ENCODE results near the gene ADORA2A.

Gene ADORA2A

GRCh38 chr22:24420072-24420976, 7.1 kb upstream of the ADORA2A start:
- intact Hi-C loops (cut with DNase I; ENCODE audit: low total_unique reads): loop anchor here (5.0 to 10.0 kb wide), 2 partner anchors 77 to 96 kb away; partner anchors contain the start of gene UPB1
- Histone ChIP-seq H3K27me3 (peaks cover 0 to 2% of the 10 kb centered on the region in 2 donors), H3K9me3 (no peaks in the 10 kb centered on the region), H3K36me3 (peaks cover 10 to 30% (median 20%) of the 10 kb centered on the region in 3 donors), H3K4me1 (peaks cover 0 to 44% (median 24%) of the 10 kb centered on the region in 4 donors), H3K4me3 (no peak overlapping the region), H3K27ac (no peak overlapping the region)
- DNase-seq: no peak
- TF ChIP-seq, protein P1, sequence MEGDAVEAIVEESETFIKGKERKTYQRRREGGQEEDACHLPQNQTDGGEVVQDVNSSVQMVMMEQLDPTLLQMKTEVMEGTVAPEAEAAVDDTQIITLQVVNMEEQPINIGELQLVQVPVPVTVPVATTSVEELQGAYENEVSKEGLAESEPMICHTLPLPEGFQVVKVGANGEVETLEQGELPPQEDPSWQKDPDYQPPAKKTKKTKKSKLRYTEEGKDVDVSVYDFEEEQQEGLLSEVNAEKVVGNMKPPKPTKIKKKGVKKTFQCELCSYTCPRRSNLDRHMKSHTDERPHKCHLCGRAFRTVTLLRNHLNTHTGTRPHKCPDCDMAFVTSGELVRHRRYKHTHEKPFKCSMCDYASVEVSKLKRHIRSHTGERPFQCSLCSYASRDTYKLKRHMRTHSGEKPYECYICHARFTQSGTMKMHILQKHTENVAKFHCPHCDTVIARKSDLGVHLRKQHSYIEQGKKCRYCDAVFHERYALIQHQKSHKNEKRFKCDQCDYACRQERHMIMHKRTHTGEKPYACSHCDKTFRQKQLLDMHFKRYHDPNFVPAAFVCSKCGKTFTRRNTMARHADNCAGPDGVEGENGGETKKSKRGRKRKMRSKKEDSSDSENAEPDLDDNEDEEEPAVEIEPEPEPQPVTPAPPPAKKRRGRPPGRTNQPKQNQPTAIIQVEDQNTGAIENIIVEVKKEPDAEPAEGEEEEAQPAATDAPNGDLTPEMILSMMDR (IDR thresholded peaks at IDR 0.05): no peak

- H3K27ac ChIP-seq: no peak overlapping the region
- H3K27me3 ChIP-seq: peaks cover 0 to 2% of the 10 kb centered on the region in 2 donors
- intact Hi-C loops (cut with DNase I; ENCODE audit: low total_unique reads): loop anchor here (5.0 to 10.0 kb wide), 2 partner anchors 76 to 96 kb away; partner anchors contain the start of gene UPB1
- TF ChIP-seq, protein P1 (IDR thresholded peaks at IDR 0.05): no peak
- no peaks in the 10 kb centered on the region for H3K9me3 ChIP-seq
- no peak overlapping the region for H3K4me3 ChIP-seq
- peaks cover 5 to 24% (median 13%) of the 10 kb centered on the region in 3 donors for H3K36me3 ChIP-seq
- H3K4me1 ChIP-seq: peaks cover 0 to 44% (median 24%) of the 10 kb centered on the region in 4 donors
- no peak for DNase-seq
Measured at GRCh38 chr22:24420977-24421343, 6.4 kb upstream of the ADORA2A start.

DNA sequence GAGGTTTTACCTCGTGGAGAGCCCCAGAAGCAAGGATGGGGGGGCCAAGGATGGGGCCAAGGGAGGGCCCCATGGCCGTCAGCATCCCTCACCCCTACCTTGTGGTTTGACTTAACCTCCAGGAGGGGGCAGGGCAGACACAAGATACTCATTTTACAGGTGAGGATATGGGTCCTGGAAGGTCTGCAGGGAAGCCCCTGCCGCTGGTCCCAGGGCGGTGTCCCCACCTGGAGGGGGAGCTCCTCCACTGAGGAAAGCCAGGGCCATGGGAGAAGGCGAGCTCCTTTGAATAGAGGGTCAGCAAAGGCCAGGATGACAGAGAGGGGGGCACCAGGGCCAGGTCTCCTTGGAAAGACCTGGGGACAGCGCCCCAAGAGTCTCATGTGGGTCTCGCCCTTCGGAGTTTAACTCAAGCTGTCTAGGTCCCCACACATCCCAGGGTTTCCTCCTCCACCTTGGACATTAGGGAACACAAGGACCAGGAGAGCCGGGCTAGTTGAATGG, 5.9 kb upstream of the ADORA2A start:
- no peak overlapping the region for H3K27ac ChIP-seq
- H3K4me3 ChIP-seq: no peak overlapping the region
- H3K27me3 ChIP-seq: peaks cover 0 to 2% of the 10 kb centered on the region in 2 donors
- H3K4me1 ChIP-seq: peaks cover 0 to 44% (median 24%) of the 10 kb centered on the region in 4 donors
- no peaks in the 10 kb centered on the region for H3K9me3 ChIP-seq
- H3K36me3 ChIP-seq: peaks cover 4 to 18% (median 8%) of the 10 kb centered on the region in 3 donors
- DNase-seq: no peak
- TF ChIP-seq, protein P1 (IDR thresholded peaks at IDR 0.05): no peak
- intact Hi-C loops (cut with DNase I; ENCODE audit: low total_unique reads): loop anchor here (5.0 to 10.0 kb wide), 2 partner anchors 76 to 97 kb away; partner anchors contain the start of gene UPB1

- Histone ChIP-seq H3K4me3 (no peak overlapping the region), H3K36me3 (peaks cover 0 to 11% (median under 1%) of the 10 kb centered on the region in 3 donors), H3K27me3 (peaks cover 0 to 2% of the 10 kb centered on the region in 2 donors), H3K4me1 (peaks cover 0 to 44% (median 24%) of the 10 kb centered on the region in 4 donors), H3K27ac (no peak overlapping the region), H3K9me3 (no peaks in the 10 kb centered on the region)
- DNase-seq: no peak
- intact Hi-C loops (cut with DNase I; ENCODE audit: low total_unique reads): loop anchor here (5.0 to 10.0 kb wide), 2 partner anchors 75 to 97 kb away; partner anchors contain the start of gene UPB1
- TF ChIP-seq, protein P1 (IDR thresholded peaks at IDR 0.05): no peak
Measured at GRCh38 chr22:24422102-24422665, 5.2 kb upstream of the ADORA2A start.

DNA sequence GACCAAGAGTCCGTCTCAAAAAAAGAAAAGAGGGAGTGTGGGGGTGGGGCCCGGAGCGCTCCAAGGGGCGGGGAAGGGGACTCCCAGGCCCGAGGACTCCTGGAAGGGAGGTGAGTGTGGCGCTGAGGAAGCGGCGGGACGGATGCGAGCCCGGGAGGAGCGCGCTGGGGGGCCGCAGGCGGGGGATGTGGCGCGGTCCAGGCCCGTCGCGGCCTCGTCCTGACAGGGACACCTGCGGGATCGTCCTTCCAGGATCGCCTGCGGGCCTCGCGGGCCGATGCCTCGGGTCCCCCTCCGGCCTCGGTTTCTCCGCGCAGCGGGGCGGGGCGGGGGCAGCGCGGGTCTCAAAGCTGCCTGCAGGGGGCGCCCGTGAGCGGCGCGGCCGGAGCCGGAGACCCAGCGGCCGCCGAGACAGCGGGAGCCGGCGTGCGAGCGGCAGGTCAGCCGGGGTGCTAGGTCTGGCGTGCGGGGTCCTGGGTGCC, 3.8 kb upstream of the ADORA2A start:
- Histone ChIP-seq H3K4me1 (peaks cover 0 to 44% (median 24%) of the 10 kb centered on the region in 4 donors), H3K4me3 (peak overlapping the region; percentile 54 to 68), H3K36me3 (no peaks in the 10 kb centered on the region), H3K27me3 (peaks cover 0 to 2% of the 10 kb centered on the region in 2 donors), H3K27ac (no peak overlapping the region), H3K9me3 (no peaks in the 10 kb centered on the region)
- no peak for DNase-seq
- intact Hi-C loops (cut with DNase I; ENCODE audit: low total_unique reads): loop anchor here (5.0 to 10.0 kb wide), 2 partner anchors 74 to 99 kb away; partner anchors contain the start of gene UPB1
- TF ChIP-seq, protein P1 (IDR thresholded peaks at IDR 0.05): peak; percentile 87 to 89

All from tibial artery (tissue), 4 donors.